Testis (tissue), 2 donors: ENCODE data around the gene ST7.

Source experiments
- CTCF ChIP-seq, 3 experiments: fragments of 450-650 bp in 2 of 3; fragments of 200-600 bp in 1 of 3; sonication (generic) in 1 of 3; IDR thresholded peaks; one replicate each; pipeline ENCODE4 v1.5.1; 2016 to 2019; ENCODE audit warnings: antibody characterized with exemption in 3 of 3, mild to moderate bottlenecking in 2 of 3, moderate library complexity in 1 of 3
- POLR2A ChIP-seq: fragments of 450-650 bp; IDR thresholded peaks from one replicate; pipeline ENCODE4 v1.6.1; 2017; ENCODE audit warnings: antibody characterized with exemption, mild to moderate bottlenecking, moderate library complexity

- TF ChIP-seq POLR2A (no peak), CTCF (IDR thresholded peaks at IDR 0.05) (no peak)
These were observed 27.1 kb downstream of the ST7 start for GRCh38 chr7:116980354-116980753.
